Ovary (tissue), 9 donors: ENCODE measurements around the gene CKS1B. TPM values are rescaled to one million over a fixed set of nuclear protein-coding genes. Genes with fewer than 3 reads are reported as not detected.

Experiments
- DNase-seq, 5 donors: peaks; one replicate each; pipeline ENCODE4 v3.0.0-alpha.2; 2019 to 2020
- H3K27ac ChIP-seq, 2 donors: fragments of 200-600 bp; one replicate each; pipeline versions ENCODE4 v1.5.1 to v1.8.0; 2019 to 2022
- H3K27me3 ChIP-seq: fragments of 200-600 bp; one replicate; pipeline ENCODE4 v1.8.0; 2022
- H3K36me3 ChIP-seq: fragments of 200-600 bp; sonication (generic); one replicate; pipeline ENCODE4 v1.5.1; 2019
- H3K4me1 ChIP-seq: one replicate; pipeline ENCODE4 v1.8.1; 2013; ENCODE audit warnings: mild to moderate bottlenecking, moderate library complexity; ENCODE audit not compliant: insufficient read depth
- H3K4me3 ChIP-seq: fragments of 200-600 bp; sonication (generic); one replicate; pipeline ENCODE4 v1.5.1; 2017
- H3K9me3 ChIP-seq, 2 donors: fragments of 200-600 bp in 1 of 2; sonication (generic) in 1 of 2; one replicate each; pipeline versions ENCODE4 v1.5.1 to v1.8.1; 2013 to 2019; ENCODE audit warnings: mild to moderate bottlenecking in 1 of 2, moderate library complexity in 1 of 2
- CTCF ChIP-seq, 3 donors: fragments of 450-650 bp in 2 of 3; fragments of 200-600 bp in 1 of 3; IDR thresholded peaks; one replicate each; pipeline versions ENCODE4 v1.5.1 to v1.8.0; 2016 to 2022; ENCODE audit warnings: antibody characterized with exemption in 3 of 3, mild to moderate bottlenecking in 1 of 3
- EP300 ChIP-seq: sonication (generic); formaldehyde crosslinking; IDR thresholded peaks from one replicate; pipeline ENCODE4 v1.6.1; 2017; ENCODE audit warnings: antibody characterized with exemption
- POLR2A ChIP-seq: fragments of 450-650 bp; IDR thresholded peaks from one replicate; pipeline ENCODE4 v1.6.1; 2017; ENCODE audit warnings: antibody characterized with exemption, mild to moderate bottlenecking, moderate library complexity
- WGBS, 3 donors: extraction: QIAGEN DNeasy Blood & Tissue Kit in 1 of 3; methylation state at CpG; one replicate each; pipeline versions ENCODE4 v1.1.5 to v1.1.7; 2013 to 2017; 5-methylcytosine and 5-hydroxymethylcytosine counted together
- intact Hi-C, 4 donors: fragments of 100-400 bp; cut with DNase I; formaldehyde crosslinking; loops; one replicate each; pipeline versions ENCODE4 v1.11.0 to v1.15.1; 2022 to 2023
- polyA plus RNA-seq, 2 donors: library from polyadenylated mRNA; stranded (reverse); fragments of 200-250 nt in 1 of 2; fragments of 350-450 nt in 1 of 2; fragmentation: Illumina TruSeq in 1 of 2; extraction: RNeasy Lipid Tissue Mini Kit (QIAGEN cat#74804) in 1 of 2; gene quantifications; one replicate each; pipeline ENCODE4 v1.2.3, GENCODE V29; 2013 to 2014
- total RNA-seq, 7 donors: library from RNA; depleted of rRNA in 2 of 7; stranded (reverse); fragments of >200 nt in 2 of 7; fragmentation: NEBNext Ultra II Directional in 3 of 7; extraction: Animal tissue kit (Norgen Biotek cat#: 25700) in 3 of 7; gene quantifications; one replicate each; pipeline versions ENCODE4 v1.1.0 to v1.2.4, GENCODE V29; 2016 to 2023
- donor health status: DM: no; HTN: no; CAD: no; lungs with moderate emphysema.
- donor health status: DM: no; HTN: no; CAD: no.
- donor health status: Bipolar disorder and iron deficiency.
- donor health status: DM: yes; HTN: yes; CAD: no.
- donor health status: DM: no; HTN: no; CAD: no.
- donor health status: DM: yes; HTN: yes; CAD: no.

CKS1B gene
- total and polyA plus RNA-seq, 9 donors, result 12.2 to 55.8 (median 28.0) TPM

- Histone ChIP-seq H3K9me3 (no peaks in the 10 kb centered on the region), H3K4me1 (no peaks in the 10 kb centered on the region), H3K27me3 (no peaks in the 10 kb centered on the region), H3K4me3 (peak overlapping the region; percentile 82), H3K36me3 (no peaks in the 10 kb centered on the region), H3K27ac (peak overlapping the region; percentile 81 to 94)
- 10 to 12% (median 11%) methylated on average over 38 to 40 of the region's 40 CpGs for WGBS, 3 donors
- intact Hi-C loops, result loop anchor here in 2 of 4 donors (5.0 kb wide), 1 partner anchor 37 kb away; the partner anchor contains the start of gene PYGO2 (in 2 of the 2)
- DNase-seq, result peak; percentile 69 to 82 (median 80)
- no peak for TF ChIP-seq EP300
- peak; percentile 73 to 86 (median 82) for TF ChIP-seq CTCF (IDR thresholded peaks at IDR 0.05)
Observed at GRCh38 chr1:154998818-154999570, 24.5 kb downstream of the CKS1B start.

- Histone ChIP-seq H3K36me3 (no peaks in the 10 kb centered on the region), H3K27ac (peak overlapping the region; percentile 94 to 95), H3K27me3 (no peaks in the 10 kb centered on the region), H3K4me1 (peaks cover 7% of the 10 kb centered on the region), H3K9me3 (no peaks in the 10 kb centered on the region), H3K4me3 (peak overlapping the region; percentile 82)
- DNase-seq, result peak in 3 of 5 donors; percentile 57 to 69 (median 66)
- WGBS, 3 donors, result 1 to 2% (median 1%) methylated on average over 43 to 50 of the region's 50 CpGs
- intact Hi-C loops, result loop anchor here (2.0 to 5.0 kb wide), 3 partner anchors 25 to 42 kb away; partner anchors contain the start of genes PYGO2 (in 3 of the 4), CKS1B (in 1 of the 4) and PBXIP1 (in 1 of the 4)
- TF ChIP-seq CTCF (IDR thresholded peaks at IDR 0.05), result no peak
- TF ChIP-seq POLR2A, result no peak
- TF ChIP-seq EP300, result no peak
Observed at GRCh38 chr1:154999571-155000410, 25.3 kb downstream of the CKS1B start.

GRCh38 chr1:155000411-155000725 lies 25.9 kb downstream of the CKS1B start:
- Histone ChIP-seq H3K9me3 (no peaks in the 10 kb centered on the region), H3K27ac (peak overlapping the region; percentile 94 to 95), H3K36me3 (no peaks in the 10 kb centered on the region), H3K27me3 (no peaks in the 10 kb centered on the region), H3K4me1 (peaks cover 10% of the 10 kb centered on the region), H3K4me3 (peak overlapping the region; percentile 82)
- WGBS, 3 donors, result 0 to 1% (median 0%) methylated on average over 12 to 13 of the region's 13 CpGs
- TF ChIP-seq POLR2A (no peak), CTCF (IDR thresholded peaks at IDR 0.05) (no peak), EP300 (no peak)
- intact Hi-C loops, result loop anchor here in 3 of 4 donors (2.0 to 5.0 kb wide), 3 partner anchors 26 to 43 kb away; partner anchors contain the start of genes CKS1B (in 1 of the 3), PBXIP1 (in 1 of the 3) and PYGO2 (in 1 of the 3)
- DNase-seq, result no peak

- H3K36me3 ChIP-seq, result no peaks in the 10 kb centered on the region
- TF ChIP-seq POLR2A, result peak; percentile 94
- TF ChIP-seq CTCF (IDR thresholded peaks at IDR 0.05), result peak in 2 of 3 donors; percentile 32 to 74
- no peak for TF ChIP-seq EP300
- no peaks in the 10 kb centered on the region for H3K27me3 ChIP-seq
- H3K4me1 ChIP-seq, result peaks cover 11% of the 10 kb centered on the region
- 1% methylated on average over 20 to 43 of the region's 43 CpGs for WGBS, 3 donors
- H3K9me3 ChIP-seq, result no peaks in the 10 kb centered on the region
- peak overlapping the region; percentile 94 to 95 for H3K27ac ChIP-seq
- peak; percentile 90 to 92 (median 91) for DNase-seq
- intact Hi-C loops, result loop anchor here in 3 of 4 donors (2.0 to 5.0 kb wide), 3 partner anchors 26 to 44 kb away; partner anchors contain the start of genes CKS1B (in 1 of the 3), PBXIP1 (in 1 of the 3) and PYGO2 (in 1 of the 3)
- H3K4me3 ChIP-seq, result peak overlapping the region; percentile 82
Observed at GRCh38 chr1:155000726-155001424, 26.4 kb downstream of the CKS1B start.
